Measurements from ENCODE around the gene PDE2A. TPM values are rescaled to one million over a fixed set of nuclear protein-coding genes. Genes with fewer than 3 reads are reported as not detected.

Gene PDE2A
- total RNA-seq, 1 donor, result 0.36 TPM

DNA sequence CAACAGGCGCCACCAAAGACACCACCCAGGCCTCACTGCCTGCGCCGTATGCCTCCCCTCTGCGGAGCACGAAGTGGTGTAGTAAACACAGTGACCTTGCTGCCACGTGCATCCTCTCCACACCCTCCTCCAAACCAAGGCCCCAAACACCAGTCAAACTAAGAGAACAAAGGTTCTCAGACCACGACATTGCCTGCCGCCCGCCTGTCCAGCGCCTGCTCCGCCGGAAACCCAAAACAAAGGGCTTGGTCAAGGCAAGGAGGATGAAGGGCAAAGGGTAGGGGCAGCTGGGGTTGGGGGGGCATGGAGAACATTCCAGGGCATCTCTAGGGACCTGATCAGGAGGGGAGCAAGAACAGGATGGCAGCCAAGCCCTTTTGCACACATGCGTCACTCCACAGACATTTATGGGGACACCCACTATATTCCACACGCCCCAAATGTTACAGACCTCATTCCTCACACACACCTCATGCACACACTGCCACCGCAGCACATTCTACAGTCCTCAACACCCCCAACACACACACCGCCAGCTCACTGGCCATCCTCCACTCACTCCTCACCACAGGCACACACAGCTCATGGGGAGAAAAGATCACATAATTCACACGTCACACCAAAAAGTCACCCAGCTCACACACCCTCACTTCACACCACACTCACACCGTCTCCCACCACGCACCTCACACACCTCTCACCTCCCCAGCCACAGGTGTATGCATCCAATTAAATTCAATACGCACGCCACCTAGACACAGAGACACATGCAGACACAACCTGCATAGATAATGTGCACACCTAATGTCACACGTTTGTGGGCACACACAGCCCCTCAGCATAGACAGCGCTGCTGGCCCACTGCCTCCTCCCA, 34.5 kb downstream of the PDE2A start:
- H3K4me1 ChIP-seq (ENCODE audit: insufficient read depth, low read length), result peaks cover 3% of the 10 kb centered on the region
- DNase-seq (ENCODE audit: insufficient read length, low spot score, missing footprints), result no peak
- H3K27ac ChIP-seq (ENCODE audit: low read depth, low read length), result no peak overlapping the region
- H3K27me3 ChIP-seq (ENCODE audit: insufficient read depth, low read length), result peaks cover 53% of the 10 kb centered on the region
- no peak overlapping the region for H2AFZ ChIP-seq (ENCODE audit: low read length)
- H4K20me1 ChIP-seq (ENCODE audit: insufficient read depth, low read length), result no peaks in the 10 kb centered on the region
- H3K4me2 ChIP-seq (ENCODE audit: insufficient read depth, low read length), result no peak overlapping the region
- no peak overlapping the region for H3K4me3 ChIP-seq (ENCODE audit: insufficient read depth, low read length)
- no peaks in the 10 kb centered on the region for H3K9me3 ChIP-seq (ENCODE audit: low read depth, low read length)
- TF ChIP-seq, protein P1, sequence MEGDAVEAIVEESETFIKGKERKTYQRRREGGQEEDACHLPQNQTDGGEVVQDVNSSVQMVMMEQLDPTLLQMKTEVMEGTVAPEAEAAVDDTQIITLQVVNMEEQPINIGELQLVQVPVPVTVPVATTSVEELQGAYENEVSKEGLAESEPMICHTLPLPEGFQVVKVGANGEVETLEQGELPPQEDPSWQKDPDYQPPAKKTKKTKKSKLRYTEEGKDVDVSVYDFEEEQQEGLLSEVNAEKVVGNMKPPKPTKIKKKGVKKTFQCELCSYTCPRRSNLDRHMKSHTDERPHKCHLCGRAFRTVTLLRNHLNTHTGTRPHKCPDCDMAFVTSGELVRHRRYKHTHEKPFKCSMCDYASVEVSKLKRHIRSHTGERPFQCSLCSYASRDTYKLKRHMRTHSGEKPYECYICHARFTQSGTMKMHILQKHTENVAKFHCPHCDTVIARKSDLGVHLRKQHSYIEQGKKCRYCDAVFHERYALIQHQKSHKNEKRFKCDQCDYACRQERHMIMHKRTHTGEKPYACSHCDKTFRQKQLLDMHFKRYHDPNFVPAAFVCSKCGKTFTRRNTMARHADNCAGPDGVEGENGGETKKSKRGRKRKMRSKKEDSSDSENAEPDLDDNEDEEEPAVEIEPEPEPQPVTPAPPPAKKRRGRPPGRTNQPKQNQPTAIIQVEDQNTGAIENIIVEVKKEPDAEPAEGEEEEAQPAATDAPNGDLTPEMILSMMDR (IDR thresholded peaks at IDR 0.05; ENCODE audit: extremely low read depth, low read depth, low read length), result no peak
- no peaks in the 10 kb centered on the region for H3K79me2 ChIP-seq (ENCODE audit: insufficient read depth, low read length)
- H3K36me3 ChIP-seq (ENCODE audit: insufficient read depth, low read length), result no peaks in the 10 kb centered on the region

- DNase-seq (ENCODE audit: insufficient read length, low spot score, missing footprints), result no peak
- Histone ChIP-seq H3K4me3 (ENCODE audit: insufficient read depth, low read length) (no peak overlapping the region), H4K20me1 (ENCODE audit: insufficient read depth, low read length) (no peaks in the 10 kb centered on the region), H3K36me3 (ENCODE audit: insufficient read depth, low read length) (no peaks in the 10 kb centered on the region), H3K4me2 (ENCODE audit: insufficient read depth, low read length) (no peak overlapping the region), H3K4me1 (ENCODE audit: insufficient read depth, low read length) (peaks cover 3% of the 10 kb centered on the region), H3K27ac (ENCODE audit: low read depth, low read length) (no peak overlapping the region), H2AFZ (ENCODE audit: low read length) (no peak overlapping the region), H3K79me2 (ENCODE audit: insufficient read depth, low read length) (no peaks in the 10 kb centered on the region), H3K27me3 (ENCODE audit: insufficient read depth, low read length) (peaks cover 53% of the 10 kb centered on the region), H3K9me3 (ENCODE audit: low read depth, low read length) (no peaks in the 10 kb centered on the region)
- TF ChIP-seq, protein P1 (IDR thresholded peaks at IDR 0.05; ENCODE audit: extremely low read depth, low read depth, low read length), result no peak
Observed at GRCh38 chr11:72637926-72638325, 36.3 kb downstream of the PDE2A start.

DNA sequence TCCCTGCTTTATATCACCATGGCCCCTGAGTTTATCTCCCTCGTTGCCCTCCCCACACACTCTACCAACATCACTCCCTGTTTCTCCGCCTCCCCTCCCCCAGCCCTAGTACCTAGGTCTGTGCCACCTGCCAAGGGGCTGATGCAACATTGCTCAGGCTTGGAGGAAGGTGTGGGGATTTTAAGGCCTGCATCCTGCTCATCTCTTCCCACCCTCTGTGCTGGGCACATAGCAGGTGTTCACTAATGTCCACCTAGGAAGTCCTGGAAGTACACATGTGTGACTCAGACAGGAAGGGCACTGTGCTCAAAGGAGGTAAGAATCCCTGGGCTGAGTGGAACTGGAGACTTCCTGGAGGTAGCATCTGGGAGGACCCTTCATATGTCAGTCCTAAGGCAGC, 37.0 kb downstream of the PDE2A start:
- Histone ChIP-seq H2AFZ (ENCODE audit: low read length) (no peak overlapping the region), H3K36me3 (ENCODE audit: insufficient read depth, low read length) (no peaks in the 10 kb centered on the region), H3K4me1 (ENCODE audit: insufficient read depth, low read length) (peaks cover 3% of the 10 kb centered on the region), H3K27ac (ENCODE audit: low read depth, low read length) (no peak overlapping the region), H3K79me2 (ENCODE audit: insufficient read depth, low read length) (no peaks in the 10 kb centered on the region), H3K4me3 (ENCODE audit: insufficient read depth, low read length) (no peak overlapping the region), H3K27me3 (ENCODE audit: insufficient read depth, low read length) (peaks cover 53% of the 10 kb centered on the region), H3K4me2 (ENCODE audit: insufficient read depth, low read length) (no peak overlapping the region), H3K9me3 (ENCODE audit: low read depth, low read length) (no peaks in the 10 kb centered on the region), H4K20me1 (ENCODE audit: insufficient read depth, low read length) (no peaks in the 10 kb centered on the region)
- no peak for DNase-seq (ENCODE audit: insufficient read length, low spot score, missing footprints)
- TF ChIP-seq, protein P1 (IDR thresholded peaks at IDR 0.05; ENCODE audit: extremely low read depth, low read depth, low read length), result no peak

GRCh38 chr11:72636376-72636775, 37.8 kb downstream of the PDE2A start:
- H4K20me1 ChIP-seq (ENCODE audit: insufficient read depth, low read length), result no peaks in the 10 kb centered on the region
- H2AFZ ChIP-seq (ENCODE audit: low read length), result no peak overlapping the region
- TF ChIP-seq, protein P1 (IDR thresholded peaks at IDR 0.05; ENCODE audit: extremely low read depth, low read depth, low read length), result no peak
- no peak for DNase-seq (ENCODE audit: insufficient read length, low spot score, missing footprints)
- H3K4me3 ChIP-seq (ENCODE audit: insufficient read depth, low read length), result no peak overlapping the region
- H3K79me2 ChIP-seq (ENCODE audit: insufficient read depth, low read length), result no peaks in the 10 kb centered on the region
- no peaks in the 10 kb centered on the region for H3K36me3 ChIP-seq (ENCODE audit: insufficient read depth, low read length)
- peaks cover 45% of the 10 kb centered on the region for H3K27me3 ChIP-seq (ENCODE audit: insufficient read depth, low read length)
- H3K4me1 ChIP-seq (ENCODE audit: insufficient read depth, low read length), result no peaks in the 10 kb centered on the region
- no peak overlapping the region for H3K4me2 ChIP-seq (ENCODE audit: insufficient read depth, low read length)
- no peak overlapping the region for H3K27ac ChIP-seq (ENCODE audit: low read depth, low read length)
- no peaks in the 10 kb centered on the region for H3K9me3 ChIP-seq (ENCODE audit: low read depth, low read length)
